ENCODE results near the gene LONP2. TPM values are rescaled to one million over a fixed set of nuclear protein-coding genes. Genes with fewer than 3 reads are reported as not detected.

LONP2 gene
- total and polyA plus RNA-seq, 9 of the 15 experiments (the other 6 are each of a cell fraction or from before 2014, with no cell fraction given): 8.1 to 41.2 (median 25.6) TPM

- ChIA-PET CTCF (ENCODE audit: low intra/inter-chr PET ratio) (no interaction called here), POLR2A (interaction anchor here (0.7 kb wide), 1 partner anchor 9 kb away, joined by 3 read pairs; no protein-coding TSS in a partner anchor)
- H3K79me2 ChIP-seq (ENCODE audit: control insufficient read depth, insufficient read depth, low read length): peaks cover 56% of the 10 kb centered on the region
- H3K4me2 ChIP-seq (ENCODE audit: insufficient read depth, low read length): peak overlapping the region; percentile 99
- TF ChIP-seq TGIF2 (CRISPR knock-in tag; IDR thresholded peaks at IDR 0.05) (no peak), ZNF507 (tag; conservative IDR thresholded peaks at IDR 0.05) (no peak), ARID1B (IDR thresholded peaks at IDR 0.05) (no peak), CBX2 (IDR thresholded peaks at IDR 0.05; ENCODE audit: insufficient read depth, low read length, poor library complexity, severe bottlenecking) (no peak), CHD1 (IDR thresholded peaks at IDR 0.05; ENCODE audit: low read length) (peak; percentile 39), NUFIP1 (IDR thresholded peaks at IDR 0.05; ENCODE audit: partially characterized antibody) (no peak), CCNT2 (IDR thresholded peaks at IDR 0.05; ENCODE audit: borderline replicate concordance, extremely low read depth, insufficient read length, low read depth, low read length) (no peak), MAZ (CRISPR knock-in tag; conservative IDR thresholded peaks at IDR 0.05 in 1 of 2, IDR thresholded peaks at IDR 0.05 in 1 of 2) (no peak), MCM5 (IDR thresholded peaks at IDR 0.05; ENCODE audit: low read depth) (no peak), ZNF780A (CRISPR knock-in tag; IDR thresholded peaks at IDR 0.05) (no peak)
- TF ChIP-seq, protein P1, sequence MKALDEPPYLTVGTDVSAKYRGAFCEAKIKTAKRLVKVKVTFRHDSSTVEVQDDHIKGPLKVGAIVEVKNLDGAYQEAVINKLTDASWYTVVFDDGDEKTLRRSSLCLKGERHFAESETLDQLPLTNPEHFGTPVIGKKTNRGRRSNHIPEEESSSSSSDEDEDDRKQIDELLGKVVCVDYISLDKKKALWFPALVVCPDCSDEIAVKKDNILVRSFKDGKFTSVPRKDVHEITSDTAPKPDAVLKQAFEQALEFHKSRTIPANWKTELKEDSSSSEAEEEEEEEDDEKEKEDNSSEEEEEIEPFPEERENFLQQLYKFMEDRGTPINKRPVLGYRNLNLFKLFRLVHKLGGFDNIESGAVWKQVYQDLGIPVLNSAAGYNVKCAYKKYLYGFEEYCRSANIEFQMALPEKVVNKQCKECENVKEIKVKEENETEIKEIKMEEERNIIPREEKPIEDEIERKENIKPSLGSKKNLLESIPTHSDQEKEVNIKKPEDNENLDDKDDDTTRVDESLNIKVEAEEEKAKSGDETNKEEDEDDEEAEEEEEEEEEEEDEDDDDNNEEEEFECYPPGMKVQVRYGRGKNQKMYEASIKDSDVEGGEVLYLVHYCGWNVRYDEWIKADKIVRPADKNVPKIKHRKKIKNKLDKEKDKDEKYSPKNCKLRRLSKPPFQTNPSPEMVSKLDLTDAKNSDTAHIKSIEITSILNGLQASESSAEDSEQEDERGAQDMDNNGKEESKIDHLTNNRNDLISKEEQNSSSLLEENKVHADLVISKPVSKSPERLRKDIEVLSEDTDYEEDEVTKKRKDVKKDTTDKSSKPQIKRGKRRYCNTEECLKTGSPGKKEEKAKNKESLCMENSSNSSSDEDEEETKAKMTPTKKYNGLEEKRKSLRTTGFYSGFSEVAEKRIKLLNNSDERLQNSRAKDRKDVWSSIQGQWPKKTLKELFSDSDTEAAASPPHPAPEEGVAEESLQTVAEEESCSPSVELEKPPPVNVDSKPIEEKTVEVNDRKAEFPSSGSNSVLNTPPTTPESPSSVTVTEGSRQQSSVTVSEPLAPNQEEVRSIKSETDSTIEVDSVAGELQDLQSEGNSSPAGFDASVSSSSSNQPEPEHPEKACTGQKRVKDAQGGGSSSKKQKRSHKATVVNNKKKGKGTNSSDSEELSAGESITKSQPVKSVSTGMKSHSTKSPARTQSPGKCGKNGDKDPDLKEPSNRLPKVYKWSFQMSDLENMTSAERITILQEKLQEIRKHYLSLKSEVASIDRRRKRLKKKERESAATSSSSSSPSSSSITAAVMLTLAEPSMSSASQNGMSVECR (CRISPR knock-in tag; IDR thresholded peaks at IDR 0.05): no peak
- TF ChIP-seq, protein P2, sequence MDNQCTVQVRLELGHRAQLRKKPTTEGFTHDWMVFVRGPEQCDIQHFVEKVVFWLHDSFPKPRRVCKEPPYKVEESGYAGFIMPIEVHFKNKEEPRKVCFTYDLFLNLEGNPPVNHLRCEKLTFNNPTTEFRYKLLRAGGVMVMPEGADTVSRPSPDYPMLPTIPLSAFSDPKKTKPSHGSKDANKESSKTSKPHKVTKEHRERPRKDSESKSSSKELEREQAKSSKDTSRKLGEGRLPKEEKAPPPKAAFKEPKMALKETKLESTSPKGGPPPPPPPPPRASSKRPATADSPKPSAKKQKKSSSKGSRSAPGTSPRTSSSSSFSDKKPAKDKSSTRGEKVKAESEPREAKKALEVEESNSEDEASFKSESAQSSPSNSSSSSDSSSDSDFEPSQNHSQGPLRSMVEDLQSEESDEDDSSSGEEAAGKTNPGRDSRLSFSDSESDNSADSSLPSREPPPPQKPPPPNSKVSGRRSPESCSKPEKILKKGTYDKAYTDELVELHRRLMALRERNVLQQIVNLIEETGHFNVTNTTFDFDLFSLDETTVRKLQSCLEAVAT (IDR thresholded peaks at IDR 0.05): 0 out of 4 replicates have a peak, but pooled peaks of 1 of the 2 experiments have one; percentile 17
- H3K9me3 ChIP-seq (replicated peaks; ENCODE audit: control insufficient read depth, insufficient read depth, low read depth, low read length): peaks cover 4% of the 10 kb centered on the region; the same call in 1 of the 2 replicates
- peak overlapping the region; percentile 83 for H3K27ac ChIP-seq (ENCODE audit: extremely low read depth, low read depth, low read length)
- in situ Hi-C loops (cut with MboI): no loop called here
- no TSS peak for BruUV-seq (replicated peaks)
- peak overlapping the region; percentile 99 for H3K4me3 ChIP-seq
- H4K20me1 ChIP-seq (replicated peaks; ENCODE audit: control insufficient read depth, insufficient read depth, low read length): 0 out of 2 replicates have a peak, but pooled peaks cover 10% of the 10 kb centered on the region
- no peaks in the 10 kb centered on the region; the same call in 2 of the 3 replicates for H3K36me3 ChIP-seq (ENCODE audit: control insufficient read depth, insufficient read depth, low read length)
- peak overlapping the region; percentile 90 to 98 for H3K9ac ChIP-seq (ENCODE audit: insufficient read depth in 1 of 2, low read depth in 2 of 2, low read length in 2 of 2)
- H2AFZ ChIP-seq (ENCODE audit: low read depth, low read length): peak overlapping the region; percentile 97
- no peaks in the 10 kb centered on the region for H3K27me3 ChIP-seq (ENCODE audit: control insufficient read depth in 2 of 2, insufficient read depth in 2 of 2, low read length in 2 of 2)
- intact Hi-C loops (cut with micrococcal nuclease): no loop called here
- H3K9me1 ChIP-seq (ENCODE audit: control insufficient read depth, insufficient read depth, low read length): no peaks in the 10 kb centered on the region
- FAIRE-seq: no peak
- 2% methylated on average over 7 of the region's 8 CpGs for WGBS (ENCODE audit: insufficient coverage, low coverage, missing lambda C conversion rate)
- H3K4me1 ChIP-seq (replicated peaks in 1 of 2; ENCODE audit: control insufficient read depth in 2 of 2, insufficient read depth in 2 of 2, low read length in 2 of 2): peaks cover 8 to 9% of the 10 kb centered on the region in 2 experiments; a peak in 3 of 5 replicates
- peak; percentile 31; the same call in 2 of the 3 replicates for ATAC-seq
- DNase-seq (ENCODE audit: extremely low read depth in 1 of 4, low spot score in 3 of 4): no peak
Measured at GRCh38 chr16:48244863-48245195, 729 bp downstream of the LONP2 start.
